HG02970 (cell line): ENCODE results near the gene COPB1.
"Not testable (repeated sequence)": the region's sequence is repeated elsewhere in the genome, so short reads cannot be mapped to it uniquely, and the experiment has no call there.

ENCODE experiments used
- ATAC-seq: cut with Tn5 transposase; IDR thresholded peaks from one replicate; pipeline ENCODE4 v1.9.1; 2021; ENCODE audit warnings: mild to moderate bottlenecking, moderate library complexity, moderate number of reproducible peaks; ENCODE audit not compliant: unreplicated experiment, low FRiP score

COPB1 gene

GRCh38 chr11:14499560-14500180 lies at the start of gene COPB1:
Gene COPB1, minus strand, starts transcription at chr11:14499811. Its CDS starts 883 bp downstream, at chr11:14498928.
- ATAC-seq: peak; percentile 90

- ATAC-seq: no peak
Observed at GRCh38 chr11:14547440-14547839, 47.8 kb upstream of the COPB1 start.

GRCh38 chr11:14546672-14547071 lies 47.1 kb upstream of the COPB1 start:
- no peak for ATAC-seq

- peak; percentile 72 for ATAC-seq
Observed at GRCh38 chr11:14544611-14545010, 45.0 kb upstream of the COPB1 start.

- ATAC-seq: no peak
Observed at GRCh38 chr11:14543260-14543659, 43.6 kb upstream of the COPB1 start.

GRCh38 chr11:14542324-14542723 lies 42.7 kb upstream of the COPB1 start:
- no peak for ATAC-seq

- no peak for ATAC-seq
Observed at GRCh38 chr11:14541192-14541947, 41.8 kb upstream of the COPB1 start.

GRCh38 chr11:14539982-14540421 lies 40.4 kb upstream of the COPB1 start:
- no peak for ATAC-seq

- ATAC-seq: no peak
Observed at GRCh38 chr11:14538926-14539554, 39.4 kb upstream of the COPB1 start.

- no peak for ATAC-seq
Observed at GRCh38 chr11:14538271-14538925, 38.8 kb upstream of the COPB1 start.

GRCh38 chr11:14537134-14537599 lies 37.6 kb upstream of the COPB1 start:
- ATAC-seq: peak; percentile 67

GRCh38 chr11:14535166-14535565 lies 35.6 kb upstream of the COPB1 start:
- not testable (repeated sequence) for ATAC-seq

- no peak for ATAC-seq
Observed at GRCh38 chr11:14529951-14530350, 30.3 kb upstream of the COPB1 start.

- no peak for ATAC-seq
Observed at GRCh38 chr11:14529321-14529720, 29.7 kb upstream of the COPB1 start.

GRCh38 chr11:14522801-14523200 lies 23.2 kb upstream of the COPB1 start:
- no peak for ATAC-seq

- ATAC-seq: no peak
Observed at GRCh38 chr11:14522245-14522644, 22.6 kb upstream of the COPB1 start.

- ATAC-seq: no peak
Observed at GRCh38 chr11:14520747-14521151, 21.1 kb upstream of the COPB1 start.

- peak; percentile 94 for ATAC-seq
Observed at GRCh38 chr11:14519917-14520746, 20.5 kb upstream of the COPB1 start, which contains the start of gene PSMA1. Gene PSMA1, minus strand, starts transcription at chr11:14520386. Its CDS starts 87 bp downstream, at chr11:14520299.

GRCh38 chr11:14519597-14519916 lies 19.9 kb upstream of the COPB1 start:
- no peak for ATAC-seq

GRCh38 chr11:14518820-14519219 lies 19.2 kb upstream of the COPB1 start:
- ATAC-seq: no peak
